ENCODE data around the gene CEP85L.

Gene CEP85L

DNA sequence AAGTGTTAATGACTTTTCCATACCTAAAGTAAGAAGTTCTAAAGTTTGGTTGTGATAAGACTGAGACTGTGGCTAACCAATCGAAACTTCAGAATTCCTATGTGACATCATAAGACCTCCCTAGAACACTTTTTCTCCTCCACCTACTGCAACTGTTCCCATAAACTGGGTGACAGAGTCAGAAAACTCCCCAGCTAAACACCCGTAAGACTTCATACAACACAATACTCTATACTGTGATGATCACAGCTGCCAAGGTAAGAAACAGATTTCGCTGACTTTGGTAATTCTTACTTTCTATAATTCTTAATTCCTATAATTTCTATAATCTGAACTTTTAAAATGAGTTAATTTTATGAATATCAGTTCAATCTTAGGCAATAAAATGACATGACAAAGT, 103.3 kb downstream of the CEP85L start, which contains the start of gene PLN:
TSS of gene PLN (plus strand) at position 161 of the 400 bp plus-strand sequence. CDS start 10,626 bp downstream, outside the sequence.
- TF ChIP-seq MYC (IDR thresholded peaks at IDR 0.05; ENCODE audit: low read depth, low read length) (no peak), POLR2A (IDR thresholded peaks at IDR 0.05; ENCODE audit: extremely low read depth, insufficient read length) (no peak)
- TF ChIP-seq, protein P1, sequence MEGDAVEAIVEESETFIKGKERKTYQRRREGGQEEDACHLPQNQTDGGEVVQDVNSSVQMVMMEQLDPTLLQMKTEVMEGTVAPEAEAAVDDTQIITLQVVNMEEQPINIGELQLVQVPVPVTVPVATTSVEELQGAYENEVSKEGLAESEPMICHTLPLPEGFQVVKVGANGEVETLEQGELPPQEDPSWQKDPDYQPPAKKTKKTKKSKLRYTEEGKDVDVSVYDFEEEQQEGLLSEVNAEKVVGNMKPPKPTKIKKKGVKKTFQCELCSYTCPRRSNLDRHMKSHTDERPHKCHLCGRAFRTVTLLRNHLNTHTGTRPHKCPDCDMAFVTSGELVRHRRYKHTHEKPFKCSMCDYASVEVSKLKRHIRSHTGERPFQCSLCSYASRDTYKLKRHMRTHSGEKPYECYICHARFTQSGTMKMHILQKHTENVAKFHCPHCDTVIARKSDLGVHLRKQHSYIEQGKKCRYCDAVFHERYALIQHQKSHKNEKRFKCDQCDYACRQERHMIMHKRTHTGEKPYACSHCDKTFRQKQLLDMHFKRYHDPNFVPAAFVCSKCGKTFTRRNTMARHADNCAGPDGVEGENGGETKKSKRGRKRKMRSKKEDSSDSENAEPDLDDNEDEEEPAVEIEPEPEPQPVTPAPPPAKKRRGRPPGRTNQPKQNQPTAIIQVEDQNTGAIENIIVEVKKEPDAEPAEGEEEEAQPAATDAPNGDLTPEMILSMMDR (IDR thresholded peaks at IDR 0.05; ENCODE audit: low read depth, low read length): no peak
- TF ChIP-seq, protein P2, sequence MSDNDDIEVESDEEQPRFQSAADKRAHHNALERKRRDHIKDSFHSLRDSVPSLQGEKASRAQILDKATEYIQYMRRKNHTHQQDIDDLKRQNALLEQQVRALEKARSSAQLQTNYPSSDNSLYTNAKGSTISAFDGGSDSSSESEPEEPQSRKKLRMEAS (IDR thresholded peaks at IDR 0.05; ENCODE audit: low read depth, low read length): no peak
- no peak within 1 kb of the TSS for H3K4me3 ChIP-seq (ENCODE audit: low read depth, low read length)
- no peak for DNase-seq (ENCODE audit: low read depth)

DNA sequence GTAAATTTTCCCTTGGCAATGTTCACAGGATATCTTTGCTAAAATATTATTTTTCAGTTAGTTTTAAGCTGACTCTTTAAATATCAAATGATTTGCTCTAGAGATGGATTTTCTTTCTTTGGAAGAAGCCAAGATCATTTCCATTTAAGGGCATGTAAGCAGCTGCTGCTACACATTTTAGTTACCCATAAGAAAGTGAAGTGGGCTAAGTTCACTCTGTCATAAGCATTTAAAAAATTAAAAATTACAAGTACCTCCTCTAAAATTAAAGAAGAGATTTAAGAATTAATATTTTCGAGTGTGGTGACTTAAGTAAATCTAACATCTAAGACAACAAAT, 104.5 kb downstream of the CEP85L start:
- no peak for DNase-seq (ENCODE audit: low read depth)
- no peak overlapping the region for H3K4me3 ChIP-seq (ENCODE audit: low read depth, low read length)
- TF ChIP-seq, protein P1 (IDR thresholded peaks at IDR 0.05; ENCODE audit: low read depth, low read length): no peak
- TF ChIP-seq MYC (IDR thresholded peaks at IDR 0.05; ENCODE audit: low read depth, low read length) (no peak), POLR2A (IDR thresholded peaks at IDR 0.05; ENCODE audit: extremely low read depth, insufficient read length) (no peak)
- TF ChIP-seq, protein P2 (IDR thresholded peaks at IDR 0.05; ENCODE audit: low read depth, low read length): no peak

DNA sequence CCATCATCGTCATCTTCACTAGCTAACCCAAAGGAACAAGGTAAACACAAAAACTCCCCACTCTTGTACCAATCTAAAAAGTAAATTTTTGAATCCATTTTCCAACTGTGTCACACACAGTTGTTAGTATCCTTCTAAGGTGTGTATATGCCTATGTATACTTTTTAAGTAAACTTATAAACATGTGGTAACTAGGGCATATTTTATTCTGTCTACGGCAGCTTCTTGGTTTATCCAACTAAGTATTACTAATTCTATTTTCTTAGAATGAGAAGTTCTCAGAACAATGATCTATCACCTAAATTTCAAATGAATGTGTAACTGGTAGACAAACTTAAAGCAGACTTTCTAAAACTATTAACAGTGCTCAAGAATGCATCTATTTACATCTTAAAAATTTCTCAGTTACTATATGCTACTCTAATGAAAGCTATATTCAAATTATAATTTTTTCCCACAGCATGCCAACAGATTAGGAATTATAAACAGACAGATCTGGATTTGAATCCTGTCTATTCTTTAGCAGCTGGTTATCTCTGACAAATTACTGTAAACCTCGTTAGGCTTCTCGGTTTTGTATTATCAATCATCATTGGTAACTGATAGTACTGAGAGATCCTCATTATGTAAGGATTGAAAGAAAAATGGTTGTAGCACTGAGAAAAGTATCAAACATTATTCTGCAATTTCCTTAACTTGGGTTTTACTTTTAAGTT, 105.1 kb downstream of the CEP85L start:
- TF ChIP-seq MYC (IDR thresholded peaks at IDR 0.05; ENCODE audit: low read depth, low read length) (no peak), POLR2A (IDR thresholded peaks at IDR 0.05; ENCODE audit: extremely low read depth, insufficient read length) (no peak)
- TF ChIP-seq, protein P2 (IDR thresholded peaks at IDR 0.05; ENCODE audit: low read depth, low read length): no peak
- TF ChIP-seq, protein P1 (IDR thresholded peaks at IDR 0.05; ENCODE audit: low read depth, low read length): no peak
- H3K4me3 ChIP-seq (ENCODE audit: low read depth, low read length): no peak overlapping the region
- no peak for DNase-seq (ENCODE audit: low read depth)

DNA sequence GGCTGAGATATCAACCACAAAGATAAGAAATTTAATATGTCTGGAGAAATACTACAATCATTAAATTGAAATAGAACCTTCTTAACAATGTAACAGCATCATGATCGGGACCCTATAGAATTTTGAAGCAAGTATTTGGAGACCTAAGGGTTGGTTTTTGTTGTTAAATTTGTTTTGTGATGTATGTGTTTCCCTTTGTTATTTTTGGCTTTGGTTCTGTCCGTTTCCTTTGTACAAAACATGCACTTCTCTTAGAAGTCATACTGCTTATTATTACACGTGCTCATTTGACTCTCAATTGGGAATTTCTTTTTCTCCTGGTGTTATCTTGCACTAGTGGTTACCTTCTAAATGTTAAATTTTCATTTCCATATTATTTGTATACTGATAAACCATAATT, 107.3 kb downstream of the CEP85L start:
- H3K4me3 ChIP-seq (ENCODE audit: low read depth, low read length): no peak overlapping the region
- DNase-seq (ENCODE audit: low read depth): no peak
- no peak for TF ChIP-seq MYC (IDR thresholded peaks at IDR 0.05; ENCODE audit: low read depth, low read length)

DNA sequence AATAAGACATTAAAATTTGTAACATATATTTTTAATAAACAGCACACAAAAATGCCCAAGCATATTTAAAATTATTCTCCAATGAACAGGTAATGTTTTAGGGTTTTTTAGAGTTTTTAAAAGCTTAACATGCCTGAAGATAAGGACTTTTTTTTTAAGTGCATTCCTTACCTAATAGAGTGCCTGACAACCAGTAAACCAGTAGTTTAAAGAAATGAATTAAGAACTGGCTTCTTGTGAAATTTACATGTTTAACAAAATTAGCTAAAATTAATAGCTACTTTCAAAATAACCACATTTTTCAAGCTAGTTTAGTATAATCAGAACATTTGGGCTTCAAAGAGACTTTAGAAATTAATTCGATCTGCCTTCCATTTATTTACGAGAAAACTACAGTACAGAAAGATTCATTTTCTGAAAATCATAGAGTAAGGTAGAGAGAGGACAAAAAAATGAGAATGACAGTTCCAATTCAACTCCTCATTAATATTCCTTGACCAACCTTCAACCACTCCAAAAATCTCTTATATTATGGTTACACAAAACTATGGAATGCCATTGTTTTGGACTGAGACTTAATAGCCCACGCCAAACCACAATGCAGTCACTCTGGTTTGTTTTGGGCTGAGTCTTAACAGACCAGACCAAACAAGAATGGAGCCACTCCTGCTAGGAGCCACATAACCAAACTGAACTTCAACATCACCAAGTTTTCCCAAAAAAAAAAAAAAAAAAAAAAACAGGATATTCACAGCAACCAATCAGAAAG, 109.0 kb downstream of the CEP85L start:
- H3K4me3 ChIP-seq (ENCODE audit: low read depth, low read length): no peak overlapping the region
- no peak for DNase-seq (ENCODE audit: low read depth)
- no peak for TF ChIP-seq POLR2A (IDR thresholded peaks at IDR 0.05; ENCODE audit: extremely low read depth, insufficient read length)
- TF ChIP-seq, protein P2 (IDR thresholded peaks at IDR 0.05; ENCODE audit: low read depth, low read length): no peak
- TF ChIP-seq, protein P1 (IDR thresholded peaks at IDR 0.05; ENCODE audit: low read depth, low read length): no peak

DNA sequence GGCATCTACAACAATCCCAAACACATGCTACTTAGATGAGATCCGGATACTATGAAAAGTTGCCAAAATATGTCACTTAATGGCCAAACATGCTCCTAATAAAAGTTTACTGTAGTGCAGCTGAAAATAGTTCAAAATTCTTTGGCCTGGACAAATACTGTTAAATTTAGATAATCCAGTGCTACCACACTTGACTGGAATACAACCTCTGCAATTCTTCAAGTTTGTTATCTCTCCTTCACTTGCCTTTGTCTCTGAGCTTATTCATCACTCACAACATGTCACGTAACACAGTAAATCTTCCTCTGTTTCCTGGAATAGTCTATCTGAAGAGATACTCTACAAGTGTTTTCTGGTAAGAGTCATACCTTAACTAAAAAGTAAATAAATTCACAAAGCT, 113.8 kb downstream of the CEP85L start:
- DNase-seq (ENCODE audit: low read depth): no peak
- no peak overlapping the region for H3K4me3 ChIP-seq (ENCODE audit: low read depth, low read length)
- TF ChIP-seq, protein P1 (IDR thresholded peaks at IDR 0.05; ENCODE audit: low read depth, low read length): no peak
- TF ChIP-seq MYC (IDR thresholded peaks at IDR 0.05; ENCODE audit: low read depth, low read length): no peak
